H1 (cell line): Measurements from ENCODE around the gene HS1BP3. TPM values are rescaled to one million over a fixed set of nuclear protein-coding genes. Genes with fewer than 3 reads are reported as not detected.

Experiments used
- EGR1 ChIP-seq: IDR thresholded peaks from 2 replicates; pipeline ENCODE4 v1.6.1; 2011; ENCODE audit warnings: low read depth, low read length, borderline replicate concordance
- RNF2 ChIP-seq: fragments of 200-900, 300-1000 bp; sonication (generic); IDR thresholded peaks from 2 replicates; pipeline ENCODE4 v1.7.1; 2016; ENCODE audit warnings: borderline replicate concordance, low read depth, mild to moderate bottlenecking, antibody characterized with exemption, low read length; ENCODE audit not compliant: poor library complexity, severe bottlenecking; ENCODE audit errors: missing control alignments
- polyA plus RNA-seq, 7 experiments: library from polyadenylated mRNA; depleted of rRNA in 3 of 7; stranded (reverse) in 5 of 7; unstranded in 2 of 7; fragments of >200 nt in 5 of 7; fragments of 200-250 nt in 2 of 7; gene quantifications; 1 replicate in 5 of 7; 2 replicates in 1 of 7; 4 replicates in 1 of 7; pipeline versions ENCODE4 v1.2.1 to v1.2.3, GENCODE V29; 2011 to 2013; ENCODE audit warnings: missing spikeins in 2 of 7, mixed read lengths in 2 of 7
- total RNA-seq: library from RNA; stranded (reverse); fragmentation: NEBNext Ultra II Directional; extraction: Animal tissue kit (Norgen Biotek cat#: 25700); gene quantifications from 2 replicates; pipeline ENCODE4 v1.2.1, GENCODE V29; 2021

Gene HS1BP3
- total and polyA plus RNA-seq, 2 of the 8 experiments (the other 6 are each of a cell fraction or from before 2014, with no cell fraction given) = 11.1 to 11.3 TPM

DNA sequence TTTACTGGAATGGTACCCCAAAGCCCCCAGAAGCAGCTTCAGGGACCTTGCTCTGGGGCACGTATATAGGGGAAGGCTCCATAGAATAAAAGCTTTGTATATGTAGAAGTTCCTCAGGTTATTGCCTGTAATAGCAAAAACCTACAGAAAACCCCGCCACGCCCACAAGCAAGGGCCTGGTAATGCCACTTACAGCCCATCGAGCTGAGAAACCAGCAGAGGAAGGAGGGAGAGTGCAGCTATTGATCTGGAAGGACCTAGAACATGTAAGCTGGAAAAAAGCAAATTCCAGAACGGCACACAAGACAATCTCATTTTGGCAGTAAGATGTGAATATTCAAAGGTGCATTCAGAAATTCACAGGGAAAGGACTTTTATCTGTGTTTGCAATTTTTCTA is 15.8 kb downstream of the HS1BP3 start (continued):
- TF ChIP-seq RNF2 (no peak), EGR1 (no peak)
